Myocyte (in vitro differentiated cells): ENCODE data around the gene TGFA. TPM values are rescaled to one million over a fixed set of nuclear protein-coding genes. Genes with fewer than 3 reads are reported as not detected.
"Not testable (repeated sequence)": the region's sequence is repeated elsewhere in the genome, so short reads cannot be mapped to it uniquely, and the experiment has no call there.

Experiments
- DNase-seq: peaks from one replicate; pipeline ENCODE4 v3.0.0-alpha.2; 2012; ENCODE audit warnings: low read depth
- total RNA-seq: library from RNA; depleted of rRNA; stranded (reverse); fragments of >200 nt; gene quantifications from 2 replicates; pipeline ENCODE4 v1.2.3, GENCODE V29; 2014

The TGFA gene
- total RNA-seq, 1 donor from 2014 or later = 0.19 TPM

DNA sequence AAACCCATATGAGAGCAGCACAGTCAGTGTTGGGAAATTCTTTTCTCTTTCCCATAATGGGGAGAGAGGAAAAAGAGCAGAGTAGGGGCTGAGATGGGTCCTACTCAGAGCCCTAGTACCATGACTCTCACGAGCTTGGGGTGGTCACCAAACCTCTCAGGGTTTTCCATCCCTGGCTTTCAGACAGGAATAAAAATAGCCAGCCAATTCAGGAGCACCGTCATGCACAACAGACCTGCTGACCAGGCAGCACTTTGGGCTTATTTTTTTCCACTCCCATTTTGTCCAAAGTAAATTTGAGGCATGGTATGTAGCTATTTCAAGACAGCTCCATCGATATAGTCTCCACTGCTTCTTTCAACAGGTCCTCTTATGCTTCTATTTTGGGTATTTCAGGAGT, 86.4 kb downstream of the TGFA start:
- DNase-seq = no peak

DNA sequence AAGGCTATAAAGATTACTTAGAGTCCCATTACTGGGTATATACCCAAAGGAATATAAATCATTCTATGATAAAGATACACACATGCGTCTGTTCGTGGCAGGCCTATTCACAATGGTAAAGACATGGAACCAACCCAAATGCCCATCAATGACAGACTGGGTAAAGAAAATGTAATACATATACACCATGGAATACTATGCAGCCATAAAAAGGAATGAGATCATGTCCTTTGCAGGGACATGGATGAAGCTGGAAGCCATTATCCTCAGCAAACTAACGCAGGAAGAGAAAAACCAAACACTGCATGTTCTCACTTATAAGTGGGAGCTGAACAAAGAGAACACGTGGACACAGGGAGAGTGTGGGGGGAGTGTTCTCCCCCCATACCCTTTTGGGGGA, 87.0 kb downstream of the TGFA start:
- not testable (repeated sequence) for DNase-seq

DNA sequence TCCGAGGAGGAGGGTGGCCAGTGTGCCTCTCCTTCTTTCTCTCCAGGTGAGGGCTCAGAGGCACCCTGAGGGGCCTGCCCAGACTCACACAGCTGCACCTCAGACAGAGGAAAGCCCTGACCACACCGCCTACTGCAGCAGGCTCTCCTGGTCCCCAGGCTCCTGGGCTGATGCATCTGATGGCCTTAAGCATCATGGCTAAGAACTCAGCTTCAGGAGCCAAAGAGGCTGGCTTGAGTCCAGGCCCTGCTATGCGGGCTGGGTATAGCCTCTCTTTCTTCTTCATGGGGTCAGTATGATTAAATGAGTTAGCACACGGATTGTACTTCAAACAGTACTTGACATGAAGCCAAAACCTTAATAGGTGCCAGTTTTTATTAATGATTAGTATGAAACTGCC, 89.6 kb downstream of the TGFA start:
- DNase-seq = no peak

DNA sequence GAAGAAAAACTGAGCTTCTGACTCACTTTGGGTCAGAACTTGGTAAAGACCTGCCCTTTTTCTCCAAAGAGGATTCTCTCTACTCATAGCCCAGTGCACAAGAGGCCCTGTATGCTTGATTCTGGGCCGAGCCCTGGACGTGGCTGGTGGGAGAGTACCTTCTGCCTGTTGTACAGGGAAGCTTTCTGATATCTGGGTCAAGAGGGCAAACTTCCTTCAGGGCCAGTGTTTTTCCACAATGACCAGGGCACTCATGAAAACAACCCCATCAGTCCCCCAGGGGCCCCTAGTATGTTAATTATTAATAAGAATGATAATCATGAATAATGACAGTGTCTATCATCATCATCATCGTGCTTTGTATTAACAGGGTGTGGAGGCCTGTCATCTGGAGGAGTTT, 90.0 kb downstream of the TGFA start:
- DNase-seq = no peak

DNA sequence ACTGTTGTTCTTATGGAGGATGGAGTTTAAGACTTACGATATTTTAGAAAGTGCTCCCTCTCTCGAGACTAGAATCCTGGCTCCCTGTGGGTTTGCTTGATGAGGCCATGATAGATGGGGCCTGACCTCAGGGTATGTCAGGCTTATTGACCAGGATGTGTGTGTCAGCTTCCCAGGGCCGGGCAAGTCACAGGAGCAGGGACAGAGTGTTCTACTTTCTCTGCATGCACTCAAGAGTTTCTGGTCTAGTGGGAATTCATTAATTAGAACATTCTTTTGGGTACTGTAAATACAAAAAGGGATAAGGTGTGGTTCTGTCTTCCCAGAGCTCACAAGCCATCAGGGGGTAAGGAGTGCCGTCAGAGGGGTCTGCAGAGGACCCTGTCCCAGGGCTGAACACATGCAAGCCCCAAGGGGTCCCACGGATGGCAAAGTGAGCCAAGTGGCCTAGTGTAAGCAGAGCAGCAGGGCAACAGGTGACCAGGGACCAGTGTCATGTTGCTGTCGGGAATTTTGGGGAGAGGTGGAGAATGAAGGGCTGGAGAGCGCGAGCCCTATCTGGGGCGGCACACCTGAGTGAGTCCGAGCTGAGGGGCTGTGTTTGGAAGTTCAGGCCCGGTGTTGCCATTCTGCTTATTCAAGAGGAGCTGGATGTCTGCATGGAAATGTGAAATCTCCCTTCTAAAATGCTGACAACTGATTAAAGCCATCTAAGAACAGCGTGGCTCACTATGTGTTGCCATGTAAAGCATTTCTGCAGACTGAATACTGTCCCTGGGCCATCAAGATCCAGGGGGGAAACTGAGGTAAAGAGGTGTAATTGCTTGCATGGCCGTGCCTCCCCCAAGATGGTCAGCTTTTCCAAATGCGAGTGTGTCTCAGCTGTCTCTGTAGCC, 91.4 kb downstream of the TGFA start:
- no peak for DNase-seq

DNA sequence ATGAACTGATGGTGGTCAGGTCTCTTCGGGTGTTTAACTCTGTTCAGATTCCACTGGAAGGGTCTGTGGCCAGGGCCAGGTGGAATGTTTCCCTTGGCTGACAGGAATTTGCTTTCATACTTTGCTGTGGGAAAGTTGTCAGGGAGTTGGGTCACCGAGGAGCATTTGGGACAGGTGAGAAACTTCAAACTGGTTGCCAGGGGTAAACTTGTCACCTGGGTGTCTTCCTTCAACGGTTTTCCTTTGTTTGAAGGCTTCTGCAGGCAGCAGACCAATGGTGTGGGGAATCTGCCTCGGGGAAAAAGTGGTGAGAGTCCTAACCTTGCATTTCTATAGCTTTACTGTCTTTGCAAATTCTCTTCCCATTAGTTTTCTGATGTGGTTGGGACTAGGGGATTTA, 92.2 kb downstream of the TGFA start:
- DNase-seq = no peak

DNA sequence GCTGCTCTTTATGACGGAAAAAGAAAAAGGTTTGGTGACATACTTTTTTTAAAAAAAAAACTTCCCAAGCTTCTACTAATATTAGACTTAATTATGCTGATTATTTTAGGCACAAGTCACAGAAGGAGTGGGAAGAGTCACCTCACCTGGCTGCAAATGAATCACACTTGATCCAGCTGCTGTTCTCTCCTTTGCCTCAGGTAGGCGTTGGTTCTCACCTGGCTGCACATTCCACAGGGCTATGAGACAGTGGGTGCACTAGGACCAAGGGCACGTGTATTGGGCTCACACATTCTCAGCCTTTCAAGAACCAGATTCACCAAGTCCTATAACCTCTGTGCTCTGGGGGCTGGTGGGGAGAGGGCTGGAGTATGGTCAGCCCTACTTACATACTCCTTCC, 93.3 kb downstream of the TGFA start:
- DNase-seq = no peak

DNA sequence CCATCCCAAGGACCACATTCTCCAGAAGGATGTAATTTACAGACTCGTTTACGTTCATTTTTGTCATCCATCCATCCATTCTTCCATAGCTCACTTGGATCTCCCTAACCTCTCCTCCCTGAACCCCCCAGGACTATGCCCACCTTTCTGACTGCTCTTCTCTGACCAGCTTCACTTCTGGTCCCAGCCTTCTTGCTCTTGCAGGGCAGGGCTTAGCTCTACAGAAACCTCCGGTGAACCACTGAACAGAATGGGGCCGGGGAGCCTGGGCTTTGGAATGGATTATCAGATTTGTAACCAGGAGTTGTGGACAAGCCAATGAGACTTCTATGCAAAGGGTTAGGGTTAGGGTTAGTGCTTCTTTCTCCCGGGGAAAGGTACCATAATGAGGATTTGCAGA, 95.0 kb downstream of the TGFA start:
- no peak for DNase-seq

DNA sequence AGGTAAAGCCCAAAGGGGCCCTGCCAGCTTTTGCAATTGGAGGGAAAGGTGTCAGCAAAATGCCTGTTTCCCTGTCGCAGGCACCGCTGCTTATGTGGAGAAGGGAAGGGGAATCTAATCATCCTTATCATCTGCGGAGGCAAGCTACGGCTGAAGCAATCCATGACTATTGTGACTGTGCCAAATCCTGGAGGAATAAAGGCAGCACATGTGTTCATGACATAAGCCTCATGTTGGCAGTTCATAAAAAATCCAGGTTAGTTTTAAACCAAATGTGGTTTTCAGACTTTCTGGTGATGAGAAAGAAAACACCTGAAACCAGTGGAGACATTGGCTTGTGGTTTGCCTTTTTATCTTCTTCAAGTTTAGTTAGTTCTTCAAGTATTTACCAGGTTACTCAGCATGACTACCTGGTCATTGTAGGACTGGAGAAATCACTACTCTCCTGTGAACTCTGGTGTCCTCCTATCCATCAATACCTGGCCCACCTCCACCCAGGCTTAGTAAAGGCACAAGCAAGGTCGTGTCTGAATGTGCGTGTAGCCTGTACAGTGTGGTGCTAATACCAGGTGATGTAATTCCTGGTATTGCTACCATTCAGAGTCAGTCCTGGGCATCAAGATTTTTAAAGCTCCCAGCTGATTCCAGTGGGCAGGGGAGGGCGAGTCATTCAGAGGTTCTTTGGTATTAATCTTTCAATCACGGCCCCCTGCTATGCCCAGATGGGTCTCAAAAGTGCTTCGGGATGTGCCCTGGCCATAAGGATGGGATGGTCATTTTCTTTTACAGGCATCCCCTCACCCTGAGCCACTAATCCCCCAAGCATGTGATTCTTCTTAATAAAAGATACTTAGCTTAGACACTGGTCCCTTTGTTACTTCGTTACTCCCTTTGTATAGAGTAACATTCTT, 96.8 kb downstream of the TGFA start:
- DNase-seq = no peak

DNA sequence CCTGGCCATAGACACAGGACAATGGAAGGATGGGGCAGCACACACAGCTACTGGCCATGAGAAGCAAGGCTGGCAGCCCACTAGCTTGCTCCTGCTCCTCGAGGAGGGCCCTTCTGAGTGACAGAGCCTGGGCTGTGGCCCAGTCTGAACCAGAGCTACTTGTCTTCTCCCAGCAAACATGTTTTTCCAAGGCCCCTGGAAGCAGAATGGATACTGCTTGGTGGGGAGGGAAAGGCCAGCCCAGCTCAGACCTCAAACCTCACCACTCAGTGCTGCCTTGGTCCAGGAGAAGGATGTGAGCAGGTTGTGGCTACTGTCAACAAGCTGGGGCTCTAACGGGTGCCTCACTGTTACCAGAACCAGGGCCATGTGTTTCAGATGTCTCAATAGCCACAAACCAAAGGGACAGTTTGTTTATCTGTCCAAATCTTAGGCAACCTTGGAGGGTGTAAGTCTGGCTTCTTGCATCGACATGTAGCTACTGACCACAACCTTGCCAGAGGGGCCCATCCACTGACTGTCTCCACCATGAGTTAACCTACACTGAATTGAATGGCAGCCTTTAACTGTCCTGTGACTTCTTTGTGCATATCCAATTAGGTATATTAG, 98.6 kb downstream of the TGFA start:
- DNase-seq = no peak

DNA sequence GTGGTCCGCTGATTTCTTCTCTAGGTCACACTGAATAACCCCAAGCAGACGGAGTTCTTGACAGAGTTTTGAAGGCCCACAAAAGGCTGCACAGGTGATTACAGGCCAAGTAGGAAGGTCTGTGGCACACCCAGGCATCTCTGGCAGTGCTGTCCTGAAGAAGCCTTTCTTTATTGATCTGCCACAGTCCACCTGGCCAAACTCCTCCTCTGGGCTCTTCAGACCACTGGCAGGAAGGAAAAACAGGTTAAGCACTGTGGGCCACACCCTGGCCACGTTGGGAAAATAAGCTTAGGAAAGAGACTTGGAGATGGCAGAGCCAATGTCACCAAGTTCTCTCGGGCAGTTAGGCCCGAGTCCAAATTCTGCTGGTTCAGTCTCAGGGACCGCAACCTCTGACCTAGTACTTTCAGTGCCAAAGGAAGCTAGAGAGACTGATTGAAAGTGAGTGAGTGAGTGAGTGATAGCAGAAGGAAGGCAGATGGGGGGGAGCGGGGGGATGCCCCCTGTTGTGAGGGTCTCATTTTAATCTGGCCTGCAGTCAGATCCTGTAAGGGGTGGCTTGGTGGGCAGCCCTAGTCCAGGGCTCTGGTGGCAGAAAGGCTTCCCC, 102.9 kb downstream of the TGFA start:
- DNase-seq = no peak

DNA sequence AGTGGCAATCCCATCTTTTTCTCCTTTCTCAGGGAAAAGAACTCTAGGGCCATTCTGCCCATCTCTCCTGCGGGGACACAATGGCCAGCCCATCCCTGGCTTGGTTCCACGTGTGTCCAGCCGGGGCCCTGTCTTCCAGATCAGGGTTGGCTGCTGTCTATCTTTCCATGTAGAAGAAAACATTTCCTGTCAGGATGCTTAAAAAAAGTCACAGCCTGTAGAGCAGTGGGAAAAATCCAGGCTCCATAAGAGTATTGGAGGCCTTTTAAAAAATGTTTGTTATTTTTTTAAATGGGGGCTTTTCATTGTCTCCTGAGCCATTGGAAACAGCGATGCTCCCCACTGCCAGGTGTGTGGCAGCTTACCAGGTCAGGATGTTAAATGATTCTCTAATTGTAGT, 105.6 kb downstream of the TGFA start:
- DNase-seq = no peak

DNA sequence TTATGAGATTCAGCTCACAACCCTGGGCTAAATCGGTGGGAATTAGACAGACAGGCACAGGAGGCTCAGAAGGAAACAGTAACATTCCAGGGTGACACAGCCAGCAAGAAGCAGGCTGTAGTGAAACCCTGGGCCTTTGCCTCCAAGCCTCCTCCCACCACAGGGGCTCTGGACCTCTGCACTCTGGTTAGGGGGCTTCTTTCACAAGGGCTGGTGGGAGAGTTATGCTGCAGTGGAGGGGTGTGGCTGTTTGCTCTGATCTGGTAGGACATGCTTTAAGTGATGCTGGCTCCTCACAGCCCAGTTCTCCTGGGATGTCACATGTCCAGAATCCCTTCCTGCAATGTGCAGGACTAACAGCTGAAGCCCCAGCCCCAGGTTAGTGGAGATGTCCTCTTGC, 109.9 kb downstream of the TGFA start:
- DNase-seq = no peak

DNA sequence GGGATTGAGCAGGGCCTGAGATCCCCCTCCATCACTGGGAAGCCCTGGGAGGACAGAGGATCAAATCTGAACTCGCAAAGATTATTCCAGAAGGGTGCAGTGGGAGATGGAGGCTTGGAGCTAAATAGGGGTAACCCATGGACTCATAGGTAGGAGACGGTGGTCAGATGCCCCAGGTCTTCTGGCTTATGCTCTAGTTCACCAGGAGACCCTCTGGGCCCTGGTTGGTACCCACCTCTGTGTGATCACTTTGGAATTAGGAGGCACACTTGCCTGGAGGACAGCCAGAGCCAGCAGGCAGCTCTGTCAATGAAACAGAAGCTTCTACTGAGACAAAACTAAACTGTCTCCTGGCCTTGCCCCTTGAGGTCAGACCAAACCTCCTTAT, 110.6 kb downstream of the TGFA start:
- DNase-seq = no peak

DNA sequence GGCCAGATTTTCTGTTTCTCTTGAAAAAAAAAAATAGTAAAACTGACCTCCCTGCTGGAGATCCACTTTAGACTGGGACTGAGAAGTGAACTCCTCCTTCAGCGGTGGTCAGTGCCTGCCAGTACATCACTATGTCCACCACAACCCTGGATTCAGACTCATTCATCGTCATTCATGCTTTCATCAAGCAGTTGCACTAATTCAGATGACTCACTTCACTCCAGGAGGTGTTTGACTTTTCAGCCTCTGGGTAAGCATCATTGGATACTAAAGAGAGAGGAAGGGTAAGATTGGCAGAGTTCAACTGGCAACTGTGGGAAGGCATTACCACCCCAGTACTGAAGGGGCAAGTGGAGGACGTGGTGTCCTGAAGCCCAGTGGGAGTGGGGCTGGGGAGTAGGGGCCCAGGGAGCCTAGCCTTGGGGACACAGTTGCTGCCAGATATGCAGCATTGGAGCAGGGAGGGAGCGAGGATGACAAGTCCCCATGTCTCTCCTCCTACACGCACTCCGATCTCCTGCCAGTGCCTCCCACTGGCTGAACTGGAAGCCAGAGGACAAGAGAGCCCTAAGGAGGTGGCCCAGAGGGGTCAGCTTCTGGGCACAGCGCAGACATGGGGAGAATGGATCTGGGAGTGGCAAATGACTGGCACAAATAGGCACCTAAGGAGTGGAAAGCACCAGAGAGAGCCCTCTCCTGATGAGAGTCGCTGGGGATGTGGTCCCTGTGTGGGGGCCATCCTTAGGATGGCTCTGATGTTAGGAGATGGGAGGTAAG, 111.1 kb downstream of the TGFA start:
- no peak for DNase-seq

DNA sequence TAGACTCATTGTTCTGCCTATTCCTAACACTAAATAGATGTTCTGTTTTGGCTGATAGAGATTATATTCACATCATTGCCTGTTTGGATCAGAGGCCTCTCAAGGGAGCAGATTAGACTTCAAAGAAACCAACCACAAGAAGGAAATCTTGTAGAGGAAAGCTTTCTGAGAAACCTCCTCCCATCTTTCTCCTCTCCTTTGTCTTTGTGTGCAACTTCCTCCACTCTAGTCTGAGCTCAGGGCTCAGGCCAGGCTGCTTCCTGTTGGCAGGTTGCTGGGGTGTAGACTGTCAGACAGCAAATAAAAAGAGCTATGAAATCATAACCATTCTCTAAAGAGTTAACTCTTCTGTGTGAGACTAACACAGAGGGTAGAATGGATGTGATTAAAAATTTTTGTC, 113.0 kb downstream of the TGFA start:
- no peak for DNase-seq

DNA sequence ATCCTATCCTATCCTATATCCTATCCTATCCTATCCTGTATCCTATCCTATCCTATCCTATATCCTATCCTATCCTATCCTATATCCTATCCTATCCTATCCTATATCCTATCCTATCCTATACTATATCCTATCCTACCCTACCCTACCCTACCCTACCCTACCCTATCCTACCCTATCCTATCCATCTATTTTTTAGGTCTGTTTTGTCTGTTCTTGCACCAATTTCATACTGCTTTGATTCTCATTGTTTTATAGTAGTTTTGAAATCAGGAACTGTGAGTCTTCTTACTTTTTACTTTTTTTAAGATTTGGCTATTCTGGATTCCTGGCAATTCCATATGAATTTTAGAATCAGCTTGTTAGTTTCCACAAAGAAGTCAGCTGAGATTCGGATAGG, 118.5 kb downstream of the TGFA start:
- no peak for DNase-seq

DNA sequence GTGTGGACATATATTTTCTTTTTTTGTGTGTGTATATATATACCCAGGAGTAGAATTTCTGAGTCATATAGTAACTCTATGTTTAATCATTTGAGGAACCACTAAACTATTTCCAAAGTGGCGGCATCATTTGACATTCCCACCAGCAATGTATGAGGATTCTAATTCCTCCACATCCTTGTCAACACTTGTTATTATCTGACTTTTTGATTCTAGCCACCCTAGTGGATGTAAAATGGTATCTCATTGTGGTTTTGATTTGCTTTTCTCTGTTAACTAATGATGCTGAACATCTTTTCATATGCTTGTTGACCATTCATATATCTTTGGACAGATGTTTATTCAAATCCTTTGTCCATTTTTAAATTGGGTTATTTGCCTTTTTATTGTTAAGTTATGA, 120.3 kb downstream of the TGFA start:
- no peak for DNase-seq

DNA sequence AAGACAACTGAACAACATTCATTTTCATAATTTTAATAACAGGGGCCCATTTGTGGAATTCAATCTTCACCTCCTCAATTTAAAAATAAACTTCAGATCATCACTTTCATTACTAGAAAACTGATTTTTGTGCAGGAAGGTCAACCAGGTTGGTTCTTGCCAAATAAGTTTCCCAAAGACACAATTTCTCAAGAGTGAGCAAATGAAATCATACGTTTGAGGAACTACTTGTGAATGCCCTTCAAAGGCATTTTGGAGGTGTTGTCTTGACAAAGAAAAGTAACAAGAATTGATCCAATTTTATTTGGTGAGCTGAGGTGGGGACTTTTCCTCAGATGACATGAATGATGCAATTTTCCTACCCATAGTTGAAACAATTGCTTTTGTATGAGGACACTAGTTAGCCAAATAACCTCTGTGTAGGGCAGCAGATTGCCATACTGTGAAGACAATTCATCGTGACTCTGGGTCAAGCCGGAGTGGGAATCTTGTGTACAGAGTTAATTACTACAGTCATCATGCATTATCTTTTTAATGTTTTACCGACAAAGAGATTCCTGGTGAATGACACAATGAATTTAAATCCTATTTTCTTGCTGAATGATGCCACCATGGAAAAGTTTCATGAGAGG, 121.8 kb downstream of the TGFA start:
- no peak for DNase-seq

DNA sequence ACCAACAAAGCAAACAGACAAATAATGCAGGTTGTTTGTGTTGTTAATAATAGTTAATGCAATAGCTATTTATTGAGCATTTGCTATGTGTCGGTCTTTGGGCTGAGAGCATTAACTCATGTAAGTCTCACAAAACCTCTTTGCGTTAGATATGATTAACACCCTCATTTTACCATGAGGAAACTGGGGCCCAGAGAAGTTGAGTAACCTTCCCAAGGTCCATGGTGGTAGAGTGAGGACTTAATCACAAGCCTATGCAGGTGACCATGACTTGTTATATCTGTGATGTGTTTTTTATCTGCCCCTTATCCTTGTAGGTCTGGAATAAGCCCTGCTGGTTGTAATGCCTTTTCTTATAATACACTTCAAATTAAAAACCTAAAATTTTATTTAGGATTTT, 127.3 kb downstream of the TGFA start:
- DNase-seq = no peak
